ENCODE measurements around the gene INAFM1.

DNA sequence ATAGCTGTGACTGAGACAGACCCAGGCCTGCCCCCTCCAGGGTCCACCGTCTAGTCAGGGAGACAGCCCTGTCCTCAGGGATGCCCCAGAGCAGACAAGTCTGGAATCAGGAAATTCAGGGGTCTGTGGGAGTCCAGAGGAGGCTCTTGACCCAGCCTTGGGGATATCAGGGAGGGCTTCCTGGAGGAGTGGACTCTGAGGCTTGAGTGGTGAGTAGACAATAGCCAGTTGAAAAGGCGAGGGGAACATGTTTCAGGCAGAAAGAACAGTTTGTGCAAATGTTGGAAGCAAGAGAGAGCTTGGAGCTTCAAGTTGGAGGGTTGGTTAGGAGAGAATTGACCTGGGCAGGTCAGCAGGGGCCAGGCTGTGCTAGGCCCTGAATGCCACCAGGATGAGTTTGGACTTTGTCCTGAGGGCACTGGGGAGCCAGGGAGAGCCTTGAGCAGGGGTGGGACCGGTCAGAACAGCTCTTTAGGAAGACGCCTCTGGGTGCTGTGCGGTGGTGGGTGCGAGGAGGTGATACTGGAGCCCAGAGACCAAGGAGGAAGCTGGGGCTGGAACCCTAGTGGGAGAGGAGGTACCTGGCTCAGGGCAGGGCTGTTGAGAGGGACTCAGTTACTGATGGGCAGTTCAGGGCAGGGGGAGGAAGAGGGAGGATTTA, 15.7 kb upstream of the INAFM1 start:
- TF ChIP-seq ATF1 (CRISPR knock-in tag; IDR thresholded peaks at IDR 0.05) (no peak), IRF2 (CRISPR knock-in tag; IDR thresholded peaks at IDR 0.05; ENCODE audit: borderline replicate concordance, low read depth) (no peak), FOXJ3 (CRISPR knock-in tag; IDR thresholded peaks at IDR 0.05; ENCODE audit: borderline replicate concordance) (no peak), SMAD3 (CRISPR knock-in tag; IDR thresholded peaks at IDR 0.05; ENCODE audit: borderline replicate concordance) (no peak), ZNF416 (CRISPR knock-in tag; IDR thresholded peaks at IDR 0.05) (no peak)
- TF ChIP-seq, protein P1, sequence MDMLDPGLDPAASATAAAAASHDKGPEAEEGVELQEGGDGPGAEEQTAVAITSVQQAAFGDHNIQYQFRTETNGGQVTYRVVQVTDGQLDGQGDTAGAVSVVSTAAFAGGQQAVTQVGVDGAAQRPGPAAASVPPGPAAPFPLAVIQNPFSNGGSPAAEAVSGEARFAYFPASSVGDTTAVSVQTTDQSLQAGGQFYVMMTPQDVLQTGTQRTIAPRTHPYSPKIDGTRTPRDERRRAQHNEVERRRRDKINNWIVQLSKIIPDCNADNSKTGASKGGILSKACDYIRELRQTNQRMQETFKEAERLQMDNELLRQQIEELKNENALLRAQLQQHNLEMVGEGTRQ (CRISPR knock-in tag; IDR thresholded peaks at IDR 0.05) = no peak
- TF ChIP-seq, protein P2, sequence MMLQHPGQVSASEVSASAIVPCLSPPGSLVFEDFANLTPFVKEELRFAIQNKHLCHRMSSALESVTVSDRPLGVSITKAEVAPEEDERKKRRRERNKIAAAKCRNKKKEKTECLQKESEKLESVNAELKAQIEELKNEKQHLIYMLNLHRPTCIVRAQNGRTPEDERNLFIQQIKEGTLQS (CRISPR knock-in tag; conservative IDR thresholded peaks at IDR 0.05) = no peak
- TF ChIP-seq, protein P3, sequence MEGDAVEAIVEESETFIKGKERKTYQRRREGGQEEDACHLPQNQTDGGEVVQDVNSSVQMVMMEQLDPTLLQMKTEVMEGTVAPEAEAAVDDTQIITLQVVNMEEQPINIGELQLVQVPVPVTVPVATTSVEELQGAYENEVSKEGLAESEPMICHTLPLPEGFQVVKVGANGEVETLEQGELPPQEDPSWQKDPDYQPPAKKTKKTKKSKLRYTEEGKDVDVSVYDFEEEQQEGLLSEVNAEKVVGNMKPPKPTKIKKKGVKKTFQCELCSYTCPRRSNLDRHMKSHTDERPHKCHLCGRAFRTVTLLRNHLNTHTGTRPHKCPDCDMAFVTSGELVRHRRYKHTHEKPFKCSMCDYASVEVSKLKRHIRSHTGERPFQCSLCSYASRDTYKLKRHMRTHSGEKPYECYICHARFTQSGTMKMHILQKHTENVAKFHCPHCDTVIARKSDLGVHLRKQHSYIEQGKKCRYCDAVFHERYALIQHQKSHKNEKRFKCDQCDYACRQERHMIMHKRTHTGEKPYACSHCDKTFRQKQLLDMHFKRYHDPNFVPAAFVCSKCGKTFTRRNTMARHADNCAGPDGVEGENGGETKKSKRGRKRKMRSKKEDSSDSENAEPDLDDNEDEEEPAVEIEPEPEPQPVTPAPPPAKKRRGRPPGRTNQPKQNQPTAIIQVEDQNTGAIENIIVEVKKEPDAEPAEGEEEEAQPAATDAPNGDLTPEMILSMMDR (IDR thresholded peaks at IDR 0.05) = no peak

Data from WTC11 (cell line).